Liver (tissue), 9 donors: ENCODE measurements around the gene CACNA1I. TPM values are rescaled to one million over a fixed set of nuclear protein-coding genes. Genes with fewer than 3 reads are reported as not detected.

ENCODE experiments used
- DNase-seq: peaks from one replicate; pipeline ENCODE4 v3.0.0-alpha.2; 2017; ENCODE audit warnings: low spot score
- H3K27ac ChIP-seq, 2 donors: one replicate each; pipeline ENCODE4 v1.7.0; 2013; ENCODE audit warnings: inconsistent platforms in 2 of 2, low read length in 2 of 2, control low read depth in 1 of 2, low read depth in 1 of 2, mild to moderate bottlenecking in 1 of 2
- H3K27me3 ChIP-seq, 4 donors: one replicate each; pipeline versions ENCODE4 v1.6.1 to v1.7.0; 2013; ENCODE audit warnings: low read length in 3 of 4, inconsistent platforms in 1 of 4, mild to moderate bottlenecking in 1 of 4, moderate library complexity in 1 of 4; ENCODE audit not compliant: control insufficient read depth in 4 of 4, insufficient read depth in 4 of 4
- H3K36me3 ChIP-seq, 4 donors: one replicate each; pipeline versions ENCODE4 v1.6.1 to v1.7.0; 2013; ENCODE audit warnings: low read length in 3 of 4, mild to moderate bottlenecking in 3 of 4, low read depth in 1 of 4, moderate library complexity in 1 of 4; ENCODE audit not compliant: control insufficient read depth in 4 of 4, insufficient read depth in 3 of 4
- H3K4me1 ChIP-seq, 4 donors: one replicate each; pipeline versions ENCODE4 v1.6.1 to v1.7.0; 2013; ENCODE audit warnings: low read length in 3 of 4, mild to moderate bottlenecking in 3 of 4, moderate library complexity in 1 of 4; ENCODE audit not compliant: control insufficient read depth in 4 of 4, insufficient read depth in 4 of 4
- H3K4me3 ChIP-seq, 3 donors: one replicate each; pipeline versions ENCODE4 v1.6.1 to v1.7.0; 2013; ENCODE audit warnings: low read length in 3 of 3, control low read depth in 1 of 3, low read depth in 1 of 3, mild to moderate bottlenecking in 1 of 3
- H3K9ac ChIP-seq, 2 donors: one replicate each; pipeline ENCODE4 v1.7.0; 2013; ENCODE audit warnings: low read length in 2 of 2, mild to moderate bottlenecking in 2 of 2, moderate library complexity in 2 of 2, control low read depth in 1 of 2, low read depth in 1 of 2
- H3K9me3 ChIP-seq, 4 donors: one replicate each; pipeline versions ENCODE4 v1.6.1 to v1.7.0; 2013; ENCODE audit warnings: low read length in 3 of 4; ENCODE audit not compliant: control insufficient read depth in 4 of 4
- EGR1 ChIP-seq, 2 donors: IDR thresholded peaks; 2 replicates each; pipeline ENCODE4 v1.6.1; 2016 to 2018; ENCODE audit warnings: antibody characterized with exemption in 2 of 2, low read depth in 2 of 2
- FOXA1 ChIP-seq: IDR thresholded peaks from 2 replicates; pipeline ENCODE4 v1.6.1; 2016; ENCODE audit warnings: antibody characterized with exemption
- FOXA2 ChIP-seq: IDR thresholded peaks from 2 replicates; pipeline ENCODE4 v1.6.1; 2016; ENCODE audit warnings: antibody characterized with exemption
- GABPA ChIP-seq, 2 donors: IDR thresholded peaks in 1 of 2; conservative IDR thresholded peaks in 1 of 2; 2 replicates each; pipeline ENCODE4 v1.6.1; 2016; ENCODE audit warnings: antibody characterized with exemption in 2 of 2, mild to moderate bottlenecking in 1 of 2, moderate library complexity in 1 of 2
- HNF4G ChIP-seq: IDR thresholded peaks from 2 replicates; pipeline ENCODE4 v1.6.1; 2016; ENCODE audit warnings: antibody characterized with exemption
- SP1 ChIP-seq: IDR thresholded peaks from 2 replicates; pipeline ENCODE4 v1.6.1; 2018; ENCODE audit warnings: antibody characterized with exemption, mild to moderate bottlenecking
- TAF1 ChIP-seq: conservative IDR thresholded peaks from 2 replicates; pipeline ENCODE4 v1.6.1; 2016; ENCODE audit warnings: antibody characterized with exemption, mild to moderate bottlenecking
- WGBS: extraction: QIAGEN DNeasy Blood & Tissue Kit; methylation state at CpG from one replicate; pipeline ENCODE4 v1.1.7; 2013; 5-methylcytosine and 5-hydroxymethylcytosine counted together
- polyA plus RNA-seq, 2 donors: library from polyadenylated mRNA; stranded (reverse) in 1 of 2; unstranded in 1 of 2; fragments of 200-250 nt in 1 of 2; fragments of >200 nt in 1 of 2; fragmentation: Nextera tagmentation in 1 of 2; extraction: Ambion mirVana in 1 of 2; gene quantifications; one replicate each; pipeline versions ENCODE4 v1.2.1 to v1.2.3, GENCODE V29; 2013 to 2015
- total RNA-seq, 2 donors: library from RNA; depleted of rRNA; stranded (reverse); fragments of >200 nt; gene quantifications; one replicate each; pipeline ENCODE4 v1.2.3, GENCODE V29; 2014
- TF ChIP-seq, protein P1 (sequence below): IDR thresholded peaks from 2 replicates; pipeline ENCODE4 v1.6.1; 2016; ENCODE audit warnings: antibody characterized with exemption, mild to moderate bottlenecking
- TF ChIP-seq, protein P2 (sequence below): IDR thresholded peaks from 2 replicates; pipeline ENCODE4 v1.6.1; 2016; ENCODE audit warnings: antibody characterized with exemption
- TF ChIP-seq, protein P3 (sequence below): IDR thresholded peaks from 2 replicates; pipeline ENCODE4 v1.6.1; 2016; ENCODE audit warnings: antibody characterized with exemption
- TF ChIP-seq, protein P4 (sequence below): fragments of 150-350 bp; IDR thresholded peaks from 2 replicates; pipeline ENCODE4 v1.5.1; 2017; ENCODE audit warnings: improper control_type of control experiment, low read depth, low read length; ENCODE audit not compliant: missing input control
- donor health status: healthy.
- donor health status: healthy.
- donor health status: healthy.
- donor health status: healthy.
- donor health status: healthy.

Gene CACNA1I
- total and polyA plus RNA-seq, 4 donors, result under 0.01 to 0.14 (median 0.01) TPM; not detected in 1

DNA sequence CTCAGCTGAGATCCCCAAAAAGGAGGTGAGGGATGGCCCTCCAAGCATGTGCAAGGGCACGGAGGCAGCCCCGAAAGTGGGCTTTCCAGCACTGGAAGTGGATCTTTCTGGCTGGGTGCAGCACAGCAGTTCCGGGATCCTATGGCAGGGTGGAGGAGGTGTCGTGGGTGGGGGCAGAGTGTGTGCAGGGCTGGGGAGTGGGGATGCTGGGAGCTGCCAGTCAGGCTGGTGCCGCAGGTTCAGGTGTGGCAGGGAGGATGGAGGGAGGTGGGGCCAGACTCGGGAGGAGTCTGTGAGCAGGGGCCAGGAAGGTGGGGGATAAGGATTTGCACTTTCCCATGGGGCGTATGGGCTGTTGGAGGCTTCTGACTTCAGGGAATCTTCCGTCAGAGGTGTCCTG is 60.2 kb downstream of the CACNA1I start (continued):
- TF ChIP-seq, protein P1, sequence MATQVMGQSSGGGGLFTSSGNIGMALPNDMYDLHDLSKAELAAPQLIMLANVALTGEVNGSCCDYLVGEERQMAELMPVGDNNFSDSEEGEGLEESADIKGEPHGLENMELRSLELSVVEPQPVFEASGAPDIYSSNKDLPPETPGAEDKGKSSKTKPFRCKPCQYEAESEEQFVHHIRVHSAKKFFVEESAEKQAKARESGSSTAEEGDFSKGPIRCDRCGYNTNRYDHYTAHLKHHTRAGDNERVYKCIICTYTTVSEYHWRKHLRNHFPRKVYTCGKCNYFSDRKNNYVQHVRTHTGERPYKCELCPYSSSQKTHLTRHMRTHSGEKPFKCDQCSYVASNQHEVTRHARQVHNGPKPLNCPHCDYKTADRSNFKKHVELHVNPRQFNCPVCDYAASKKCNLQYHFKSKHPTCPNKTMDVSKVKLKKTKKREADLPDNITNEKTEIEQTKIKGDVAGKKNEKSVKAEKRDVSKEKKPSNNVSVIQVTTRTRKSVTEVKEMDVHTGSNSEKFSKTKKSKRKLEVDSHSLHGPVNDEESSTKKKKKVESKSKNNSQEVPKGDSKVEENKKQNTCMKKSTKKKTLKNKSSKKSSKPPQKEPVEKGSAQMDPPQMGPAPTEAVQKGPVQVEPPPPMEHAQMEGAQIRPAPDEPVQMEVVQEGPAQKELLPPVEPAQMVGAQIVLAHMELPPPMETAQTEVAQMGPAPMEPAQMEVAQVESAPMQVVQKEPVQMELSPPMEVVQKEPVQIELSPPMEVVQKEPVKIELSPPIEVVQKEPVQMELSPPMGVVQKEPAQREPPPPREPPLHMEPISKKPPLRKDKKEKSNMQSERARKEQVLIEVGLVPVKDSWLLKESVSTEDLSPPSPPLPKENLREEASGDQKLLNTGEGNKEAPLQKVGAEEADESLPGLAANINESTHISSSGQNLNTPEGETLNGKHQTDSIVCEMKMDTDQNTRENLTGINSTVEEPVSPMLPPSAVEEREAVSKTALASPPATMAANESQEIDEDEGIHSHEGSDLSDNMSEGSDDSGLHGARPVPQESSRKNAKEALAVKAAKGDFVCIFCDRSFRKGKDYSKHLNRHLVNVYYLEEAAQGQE, result no peak
- TF ChIP-seq FOXA2 (no peak), FOXA1 (no peak)
- TF ChIP-seq, protein P2, sequence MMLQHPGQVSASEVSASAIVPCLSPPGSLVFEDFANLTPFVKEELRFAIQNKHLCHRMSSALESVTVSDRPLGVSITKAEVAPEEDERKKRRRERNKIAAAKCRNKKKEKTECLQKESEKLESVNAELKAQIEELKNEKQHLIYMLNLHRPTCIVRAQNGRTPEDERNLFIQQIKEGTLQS, result no peak

DNA sequence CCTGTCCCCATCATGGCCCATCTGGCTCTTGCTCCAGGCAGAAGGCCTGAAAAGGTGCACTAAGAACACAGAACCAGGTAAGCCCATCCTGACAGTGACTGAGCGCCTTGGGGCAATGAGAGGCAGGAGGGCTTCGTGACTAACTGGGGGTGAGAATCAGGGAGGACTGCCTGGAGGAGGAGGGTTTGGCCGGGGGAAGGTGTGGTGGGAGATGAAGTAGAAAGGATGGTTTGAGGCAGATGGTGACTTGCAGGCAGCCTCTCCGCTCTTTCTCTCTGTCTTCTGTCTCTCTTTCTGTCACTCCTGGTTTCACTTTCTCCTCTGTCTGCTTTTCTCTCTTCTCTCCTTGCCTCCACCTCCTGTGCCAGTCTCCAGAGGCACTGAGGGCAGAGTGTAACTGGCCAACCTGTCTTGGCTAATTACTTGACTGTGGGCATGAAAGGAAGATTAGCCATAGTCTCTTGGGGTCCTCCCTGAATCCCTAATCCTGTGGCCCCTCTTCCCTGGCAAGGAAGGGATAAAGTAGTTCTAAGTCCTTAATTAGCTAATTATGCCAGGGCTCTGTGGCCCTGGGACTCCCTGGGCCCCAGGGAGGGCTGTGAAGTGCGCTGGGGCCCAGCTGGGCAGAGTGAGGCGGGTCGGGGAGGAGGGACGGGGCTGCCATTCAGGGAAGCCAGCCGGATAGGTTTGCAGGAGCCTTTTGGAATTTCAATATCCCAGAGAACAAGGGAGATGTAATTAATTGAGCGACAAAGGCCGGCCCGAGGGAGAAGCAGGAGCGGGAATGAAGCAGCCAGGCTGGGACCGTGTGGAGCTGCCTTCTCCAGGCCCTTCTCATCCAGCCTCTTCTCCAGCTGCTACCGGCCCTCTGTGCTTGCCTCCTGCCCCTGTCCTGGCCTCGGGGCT is 61.1 kb downstream of the CACNA1I start:
- H3K9ac ChIP-seq, result no peak overlapping the region
- 75% methylated on average over 16 of the region's 16 CpGs for WGBS
- no peak overlapping the region for H3K4me3 ChIP-seq
- no peak for DNase-seq
- no peak overlapping the region for H3K27ac ChIP-seq
- no peaks in the 10 kb centered on the region for H3K36me3 ChIP-seq
- H3K27me3 ChIP-seq, result no peaks in the 10 kb centered on the region
- H3K4me1 ChIP-seq, result no peaks in the 10 kb centered on the region
- no peaks in the 10 kb centered on the region for H3K9me3 ChIP-seq
- TF ChIP-seq, protein P3, sequence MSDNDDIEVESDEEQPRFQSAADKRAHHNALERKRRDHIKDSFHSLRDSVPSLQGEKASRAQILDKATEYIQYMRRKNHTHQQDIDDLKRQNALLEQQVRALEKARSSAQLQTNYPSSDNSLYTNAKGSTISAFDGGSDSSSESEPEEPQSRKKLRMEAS, result no peak
- TF ChIP-seq GABPA (IDR thresholded peaks at IDR 0.05 in 1 of 2, conservative IDR thresholded peaks at IDR 0.05 in 1 of 2) (no peak), FOXA1 (no peak), TAF1 (no peak), FOXA2 (no peak), EGR1 (IDR thresholded peaks at IDR 0.05; ENCODE audit: low read depth in 2 of 2) (no peak), HNF4G (no peak), SP1 (no peak)
- TF ChIP-seq, protein P4, sequence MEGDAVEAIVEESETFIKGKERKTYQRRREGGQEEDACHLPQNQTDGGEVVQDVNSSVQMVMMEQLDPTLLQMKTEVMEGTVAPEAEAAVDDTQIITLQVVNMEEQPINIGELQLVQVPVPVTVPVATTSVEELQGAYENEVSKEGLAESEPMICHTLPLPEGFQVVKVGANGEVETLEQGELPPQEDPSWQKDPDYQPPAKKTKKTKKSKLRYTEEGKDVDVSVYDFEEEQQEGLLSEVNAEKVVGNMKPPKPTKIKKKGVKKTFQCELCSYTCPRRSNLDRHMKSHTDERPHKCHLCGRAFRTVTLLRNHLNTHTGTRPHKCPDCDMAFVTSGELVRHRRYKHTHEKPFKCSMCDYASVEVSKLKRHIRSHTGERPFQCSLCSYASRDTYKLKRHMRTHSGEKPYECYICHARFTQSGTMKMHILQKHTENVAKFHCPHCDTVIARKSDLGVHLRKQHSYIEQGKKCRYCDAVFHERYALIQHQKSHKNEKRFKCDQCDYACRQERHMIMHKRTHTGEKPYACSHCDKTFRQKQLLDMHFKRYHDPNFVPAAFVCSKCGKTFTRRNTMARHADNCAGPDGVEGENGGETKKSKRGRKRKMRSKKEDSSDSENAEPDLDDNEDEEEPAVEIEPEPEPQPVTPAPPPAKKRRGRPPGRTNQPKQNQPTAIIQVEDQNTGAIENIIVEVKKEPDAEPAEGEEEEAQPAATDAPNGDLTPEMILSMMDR, result no peak
